HepG2 (cell line): ENCODE measurements around the gene INHA. TPM values are rescaled to one million over a fixed set of nuclear protein-coding genes. Genes with fewer than 3 reads are reported as not detected.

Experiments
- CSRNP1 ChIP-seq: sonication (generic); formaldehyde crosslinking; IDR thresholded peaks from 2 replicates; pipeline ENCODE4 v1.8.1; 2023; ENCODE audit warnings: mild to moderate bottlenecking, missing genetic modification reagents
- EP300 ChIP-seq, 3 experiments: sonication (generic) in 1 of 3; formaldehyde crosslinking in 1 of 3; IDR thresholded peaks; 2 replicates each; pipeline versions ENCODE4 v1.5.1 to v1.6.1; 2011 to 2020; ENCODE audit warnings: low read depth in 2 of 3, low read length in 2 of 3, borderline replicate concordance in 1 of 3, improper control_type of control experiment in 1 of 3, mild to moderate bottlenecking in 1 of 3, missing genetic modification reagents in 1 of 3, moderate library complexity in 1 of 3
- NRL ChIP-seq: sonication (generic); formaldehyde crosslinking; IDR thresholded peaks from 2 replicates; pipeline ENCODE4 v1.5.0; 2020; ENCODE audit warnings: missing genetic modification reagents, mild to moderate bottlenecking, moderate library complexity, borderline replicate concordance
- POLR2AphosphoS5 ChIP-seq: IDR thresholded peaks from 2 replicates; pipeline ENCODE4 v1.6.1; 2012; ENCODE audit warnings: low read depth, low read length
- PPARG ChIP-seq: conservative IDR thresholded peaks from 2 replicates; pipeline ENCODE4 v1.6.1; 2016; ENCODE audit warnings: missing biosample characterization, missing genetic modification reagents
- SRSF9 ChIP-seq: fragments of 200-400 bp; formaldehyde crosslinking; IDR thresholded peaks from 2 replicates; pipeline ENCODE4 v1.6.1; 2018; ENCODE audit warnings: borderline replicate concordance, mild to moderate bottlenecking, low read depth, low read length; ENCODE audit not compliant: insufficient read depth, poor library complexity, severe bottlenecking
- SSRP1 ChIP-seq: IDR thresholded peaks from 2 replicates; pipeline ENCODE4 v1.6.1; 2016; ENCODE audit warnings: control low read depth
- ZFP1 ChIP-seq: IDR thresholded peaks from 2 replicates; pipeline ENCODE4 v1.6.1; 2016
- ZNF251 ChIP-seq: sonication (generic); formaldehyde crosslinking; IDR thresholded peaks from 2 replicates; pipeline ENCODE4 v1.9.0; 2021; ENCODE audit warnings: mild to moderate bottlenecking, missing genetic modification reagents
- ZNF550 ChIP-seq: sonication (generic); formaldehyde crosslinking; IDR thresholded peaks from 2 replicates; pipeline ENCODE4 v1.4.0; 2020; ENCODE audit warnings: mild to moderate bottlenecking, missing genetic modification reagents, borderline replicate concordance
- ZNF619 ChIP-seq: sonication (generic); formaldehyde crosslinking; IDR thresholded peaks from 2 replicates; pipeline ENCODE4 v1.4.0; 2020; ENCODE audit warnings: mild to moderate bottlenecking, missing genetic modification reagents
- ZNF629 ChIP-seq: sonication (generic); formaldehyde crosslinking; conservative IDR thresholded peaks from 2 replicates; pipeline ENCODE4 v1.5.0; 2020; ENCODE audit warnings: missing genetic modification reagents
- ZNF678 ChIP-seq: sonication (generic); formaldehyde crosslinking; IDR thresholded peaks from 2 replicates; pipeline ENCODE4 v1.4.0; 2020; ENCODE audit warnings: mild to moderate bottlenecking, missing genetic modification reagents
- polyA plus RNA-seq, 8 experiments: library from polyadenylated mRNA; depleted of rRNA in 3 of 8; stranded (reverse) in 7 of 8; unstranded in 1 of 8; fragments of >200 nt; fragmentation: Illumina TruSeq in 4 of 8; extraction: Trizol in 4 of 8; gene quantifications; 2 replicates each; pipeline versions ENCODE4 v1.2.1 to v1.2.3, GENCODE V29; 2011 to 2016; ENCODE audit warnings: low read depth in 4 of 8, missing spikeins in 1 of 8, mixed read lengths in 1 of 8; ENCODE audit not compliant: insufficient read depth in 1 of 8
- total RNA-seq, 5 experiments: library from RNA; depleted of rRNA; stranded (reverse); fragments of >200 nt; fragmentation: Illumina TruSeq; extraction: Trizol; gene quantifications; 2 replicates each; pipeline ENCODE4 v1.2.3, GENCODE V29; 2016; ENCODE audit warnings: low read depth in 1 of 5
- TF ChIP-seq, protein P1 (sequence below): IDR thresholded peaks from 2 replicates; pipeline ENCODE4 v1.4.0; 2020; ENCODE audit warnings: mild to moderate bottlenecking, missing genetic modification reagents
- TF ChIP-seq, protein P2 (sequence below): IDR thresholded peaks from 2 replicates; pipeline ENCODE4 v1.6.1; 2012; ENCODE audit warnings: low read length, improper control_type of control experiment
- TF ChIP-seq, protein P3 (sequence below): sonication (generic); formaldehyde crosslinking; IDR thresholded peaks from 2 replicates; pipeline ENCODE4 v1.5.1; 2020; ENCODE audit warnings: mild to moderate bottlenecking, missing genetic modification reagents

The INHA gene
- total and polyA plus RNA-seq, 2 of the 13 experiments (the other 11 are each of a cell fraction or from before 2014, with no cell fraction given), result 4.1 to 15.2 TPM

- TF ChIP-seq POLR2AphosphoS5, result peak; percentile 30; the same call in 1 of the 2 replicates
- TF ChIP-seq, protein P1, sequence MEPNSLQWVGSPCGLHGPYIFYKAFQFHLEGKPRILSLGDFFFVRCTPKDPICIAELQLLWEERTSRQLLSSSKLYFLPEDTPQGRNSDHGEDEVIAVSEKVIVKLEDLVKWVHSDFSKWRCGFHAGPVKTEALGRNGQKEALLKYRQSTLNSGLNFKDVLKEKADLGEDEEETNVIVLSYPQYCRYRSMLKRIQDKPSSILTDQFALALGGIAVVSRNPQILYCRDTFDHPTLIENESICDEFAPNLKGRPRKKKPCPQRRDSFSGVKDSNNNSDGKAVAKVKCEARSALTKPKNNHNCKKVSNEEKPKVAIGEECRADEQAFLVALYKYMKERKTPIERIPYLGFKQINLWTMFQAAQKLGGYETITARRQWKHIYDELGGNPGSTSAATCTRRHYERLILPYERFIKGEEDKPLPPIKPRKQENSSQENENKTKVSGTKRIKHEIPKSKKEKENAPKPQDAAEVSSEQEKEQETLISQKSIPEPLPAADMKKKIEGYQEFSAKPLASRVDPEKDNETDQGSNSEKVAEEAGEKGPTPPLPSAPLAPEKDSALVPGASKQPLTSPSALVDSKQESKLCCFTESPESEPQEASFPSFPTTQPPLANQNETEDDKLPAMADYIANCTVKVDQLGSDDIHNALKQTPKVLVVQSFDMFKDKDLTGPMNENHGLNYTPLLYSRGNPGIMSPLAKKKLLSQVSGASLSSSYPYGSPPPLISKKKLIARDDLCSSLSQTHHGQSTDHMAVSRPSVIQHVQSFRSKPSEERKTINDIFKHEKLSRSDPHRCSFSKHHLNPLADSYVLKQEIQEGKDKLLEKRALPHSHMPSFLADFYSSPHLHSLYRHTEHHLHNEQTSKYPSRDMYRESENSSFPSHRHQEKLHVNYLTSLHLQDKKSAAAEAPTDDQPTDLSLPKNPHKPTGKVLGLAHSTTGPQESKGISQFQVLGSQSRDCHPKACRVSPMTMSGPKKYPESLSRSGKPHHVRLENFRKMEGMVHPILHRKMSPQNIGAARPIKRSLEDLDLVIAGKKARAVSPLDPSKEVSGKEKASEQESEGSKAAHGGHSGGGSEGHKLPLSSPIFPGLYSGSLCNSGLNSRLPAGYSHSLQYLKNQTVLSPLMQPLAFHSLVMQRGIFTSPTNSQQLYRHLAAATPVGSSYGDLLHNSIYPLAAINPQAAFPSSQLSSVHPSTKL (CRISPR knock-in tag), result peak; percentile 22; the same call in 1 of the 2 replicates
- no peak for TF ChIP-seq ZFP1 (CRISPR knock-in tag)
- TF ChIP-seq, protein P2, sequence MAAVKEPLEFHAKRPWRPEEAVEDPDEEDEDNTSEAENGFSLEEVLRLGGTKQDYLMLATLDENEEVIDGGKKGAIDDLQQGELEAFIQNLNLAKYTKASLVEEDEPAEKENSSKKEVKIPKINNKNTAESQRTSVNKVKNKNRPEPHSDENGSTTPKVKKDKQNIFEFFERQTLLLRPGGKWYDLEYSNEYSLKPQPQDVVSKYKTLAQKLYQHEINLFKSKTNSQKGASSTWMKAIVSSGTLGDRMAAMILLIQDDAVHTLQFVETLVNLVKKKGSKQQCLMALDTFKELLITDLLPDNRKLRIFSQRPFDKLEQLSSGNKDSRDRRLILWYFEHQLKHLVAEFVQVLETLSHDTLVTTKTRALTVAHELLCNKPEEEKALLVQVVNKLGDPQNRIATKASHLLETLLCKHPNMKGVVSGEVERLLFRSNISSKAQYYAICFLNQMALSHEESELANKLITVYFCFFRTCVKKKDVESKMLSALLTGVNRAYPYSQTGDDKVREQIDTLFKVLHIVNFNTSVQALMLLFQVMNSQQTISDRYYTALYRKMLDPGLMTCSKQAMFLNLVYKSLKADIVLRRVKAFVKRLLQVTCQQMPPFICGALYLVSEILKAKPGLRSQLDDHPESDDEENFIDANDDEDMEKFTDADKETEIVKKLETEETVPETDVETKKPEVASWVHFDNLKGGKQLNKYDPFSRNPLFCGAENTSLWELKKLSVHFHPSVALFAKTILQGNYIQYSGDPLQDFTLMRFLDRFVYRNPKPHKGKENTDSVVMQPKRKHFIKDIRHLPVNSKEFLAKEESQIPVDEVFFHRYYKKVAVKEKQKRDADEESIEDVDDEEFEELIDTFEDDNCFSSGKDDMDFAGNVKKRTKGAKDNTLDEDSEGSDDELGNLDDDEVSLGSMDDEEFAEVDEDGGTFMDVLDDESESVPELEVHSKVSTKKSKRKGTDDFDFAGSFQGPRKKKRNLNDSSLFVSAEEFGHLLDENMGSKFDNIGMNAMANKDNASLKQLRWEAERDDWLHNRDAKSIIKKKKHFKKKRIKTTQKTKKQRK, result no peak
- no peak for TF ChIP-seq EP300 (IDR thresholded peaks at IDR 0.05; ENCODE audit: low read depth in 2 of 2, low read length in 2 of 2)
- TF ChIP-seq EP300 (CRISPR knock-in tag; IDR thresholded peaks at IDR 0.05; ENCODE audit: borderline replicate concordance), result no peak
- TF ChIP-seq PPARG (CRISPR knock-in tag), result no peak
- TF ChIP-seq SRSF9, result no peak
- peak; percentile 62; the same call in 1 of the 2 replicates for TF ChIP-seq ZNF619
- TF ChIP-seq NRL, result peak; percentile 74; the same call in 1 of the 2 replicates
- TF ChIP-seq CSRNP1 (CRISPR knock-in tag), result peak; percentile 51; the same call in 1 of the 2 replicates
- no peak for TF ChIP-seq ZNF629 (CRISPR knock-in tag)
- TF ChIP-seq ZNF550 (CRISPR knock-in tag), result no peak
- no peak for TF ChIP-seq ZNF251 (CRISPR knock-in tag)
- no peak for TF ChIP-seq ZNF678 (CRISPR knock-in tag)
- TF ChIP-seq, protein P3, sequence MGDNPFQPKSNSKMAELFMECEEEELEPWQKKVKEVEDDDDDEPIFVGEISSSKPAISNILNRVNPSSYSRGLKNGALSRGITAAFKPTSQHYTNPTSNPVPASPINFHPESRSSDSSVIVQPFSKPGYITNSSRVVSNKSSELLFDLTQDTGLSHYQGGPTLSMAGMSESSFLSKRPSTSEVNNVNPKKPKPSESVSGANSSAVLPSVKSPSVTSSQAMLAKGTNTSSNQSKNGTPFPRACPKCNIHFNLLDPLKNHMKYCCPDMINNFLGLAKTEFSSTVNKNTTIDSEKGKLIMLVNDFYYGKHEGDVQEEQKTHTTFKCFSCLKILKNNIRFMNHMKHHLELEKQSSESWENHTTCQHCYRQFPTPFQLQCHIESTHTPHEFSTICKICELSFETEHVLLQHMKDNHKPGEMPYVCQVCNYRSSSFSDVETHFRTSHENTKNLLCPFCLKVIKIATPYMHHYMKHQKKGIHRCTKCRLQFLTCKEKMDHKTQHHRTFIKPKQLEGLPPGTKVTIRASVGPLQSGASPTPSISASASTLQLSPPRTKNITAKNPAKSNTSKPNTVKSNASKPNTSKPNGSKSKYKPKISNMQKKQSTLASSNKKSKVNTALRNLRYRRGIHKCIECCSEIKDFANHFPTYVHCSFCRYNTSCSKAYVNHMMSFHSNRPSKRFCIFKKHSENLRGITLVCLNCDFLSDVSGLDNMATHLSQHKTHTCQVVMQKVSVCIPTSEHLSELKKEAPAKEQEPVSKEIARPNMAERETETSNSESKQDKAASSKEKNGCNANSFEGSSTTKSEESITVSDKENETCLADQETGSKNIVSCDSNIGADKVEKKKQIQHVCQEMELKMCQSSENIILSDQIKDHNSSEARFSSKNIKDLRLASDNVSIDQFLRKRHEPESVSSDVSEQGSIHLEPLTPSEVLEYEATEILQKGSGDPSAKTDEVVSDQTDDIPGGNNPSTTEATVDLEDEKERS (CRISPR knock-in tag), result no peak
- no peak; the same call in none of the 2 replicates for TF ChIP-seq SSRP1 (CRISPR knock-in tag)
These were observed 1.8 kb upstream of the INHA start (continued) for GRCh38 chr2:219570194-219570923.
